ENCODE measurements around the gene AKAP3. TPM values are rescaled to one million over a fixed set of nuclear protein-coding genes. Genes with fewer than 3 reads are reported as not detected.

AKAP3 gene
- total and polyA plus RNA-seq, 7 donors, result 0.36 to 2.4 (median 1.3) TPM

GRCh38 chr12:4626543-4626942 is 22.3 kb downstream of the AKAP3 start:
- no peak for DNase-seq
- Histone ChIP-seq H3K4me1 (no peaks in the 10 kb centered on the region), H3K36me3 (no peaks in the 10 kb centered on the region), H3K9me3 (no peaks in the 10 kb centered on the region), H3K27me3 (peaks cover 0 to 4% (median 0%) of the 10 kb centered on the region in 3 donors), H3K4me3 (no peak overlapping the region), H3K27ac (no peak overlapping the region)
- 92 to 93% methylated on average over 5 of the region's 5 CpGs for WGBS, 2 donors
- TF ChIP-seq EP300 (IDR thresholded peaks at IDR 0.05) (no peak), CTCF (IDR thresholded peaks at IDR 0.05) (no peak), POLR2A (IDR thresholded peaks at IDR 0.05) (no peak), POLR2AphosphoS5 (IDR thresholded peaks at IDR 0.05) (no peak)
- intact Hi-C loops (cut with DNase I), result no loop called here

- TF ChIP-seq CTCF (IDR thresholded peaks at IDR 0.05), result no peak
- TF ChIP-seq POLR2A (IDR thresholded peaks at IDR 0.05), result no peak
- no peaks in the 10 kb centered on the region for H3K9me3 ChIP-seq
- intact Hi-C loops (cut with DNase I), result no loop called here
- 95% methylated on average over 3 of the region's 3 CpGs for WGBS, 2 donors
- DNase-seq, result no peak
- no peaks in the 10 kb centered on the region for H3K4me1 ChIP-seq
- no peak overlapping the region for H3K4me3 ChIP-seq
- H3K27me3 ChIP-seq, result peaks cover 0 to 4% (median 0%) of the 10 kb centered on the region in 3 donors
- H3K36me3 ChIP-seq, result no peaks in the 10 kb centered on the region
- no peak overlapping the region for H3K27ac ChIP-seq
These were observed 27.3 kb downstream of the AKAP3 start for GRCh38 chr12:4621511-4621910.

GRCh38 chr12:4615667-4616066 is 33.2 kb downstream of the AKAP3 start:
- Histone ChIP-seq H3K4me1 (no peaks in the 10 kb centered on the region), H3K4me3 (no peak overlapping the region), H3K27me3 (no peaks in the 10 kb centered on the region), H3K9me3 (no peaks in the 10 kb centered on the region), H3K36me3 (peaks cover 0 to 54% (median 23%) of the 10 kb centered on the region in 4 donors), H3K27ac (no peak overlapping the region)
- intact Hi-C loops (cut with DNase I), result no loop called here
- 95 to 97% methylated on average over 9 of the region's 9 CpGs for WGBS, 2 donors
- no peak for DNase-seq
- TF ChIP-seq CTCF (IDR thresholded peaks at IDR 0.05) (no peak), POLR2A (IDR thresholded peaks at IDR 0.05) (no peak), POLR2AphosphoS5 (IDR thresholded peaks at IDR 0.05) (no peak), EP300 (IDR thresholded peaks at IDR 0.05) (no peak)

- no peak for DNase-seq
- H3K27ac ChIP-seq, result no peak overlapping the region
- H3K27me3 ChIP-seq, result no peaks in the 10 kb centered on the region
- no peak overlapping the region for H3K4me3 ChIP-seq
- peaks cover 0 to 72% (median 27%) of the 10 kb centered on the region in 4 donors for H3K36me3 ChIP-seq
- 59 to 72% methylated on average over 4 of the region's 4 CpGs for WGBS, 2 donors
- intact Hi-C loops (cut with DNase I), result no loop called here
- TF ChIP-seq POLR2A (IDR thresholded peaks at IDR 0.05) (no peak), EP300 (IDR thresholded peaks at IDR 0.05) (no peak), POLR2AphosphoS5 (IDR thresholded peaks at IDR 0.05) (no peak), CTCF (IDR thresholded peaks at IDR 0.05) (no peak)
- no peaks in the 10 kb centered on the region for H3K9me3 ChIP-seq
- H3K4me1 ChIP-seq, result peaks cover 0 to 16% (median 13%) of the 10 kb centered on the region in 4 donors
These were observed 38.4 kb downstream of the AKAP3 start for GRCh38 chr12:4610481-4610880.

GRCh38 chr12:4609071-4609470 is 39.8 kb downstream of the AKAP3 start:
- WGBS, 2 donors, result 94 to 95% methylated on average over 9 of the region's 9 CpGs
- peaks cover 0 to 58% (median 23%) of the 10 kb centered on the region in 4 donors for H3K36me3 ChIP-seq
- H3K9me3 ChIP-seq, result no peaks in the 10 kb centered on the region

More at GRCh38 chr12:4609071-4609470, 39.8 kb downstream of the AKAP3 start:
- intact Hi-C loops (cut with DNase I), result loop anchor here (5.0 kb wide), 2 partner anchors 38 to 72 kb away; partner anchors contain the start of genes AKAP3, NDUFA9 and RAD51AP1
- no peaks in the 10 kb centered on the region for H3K27me3 ChIP-seq
- TF ChIP-seq EP300 (IDR thresholded peaks at IDR 0.05) (no peak), CTCF (IDR thresholded peaks at IDR 0.05) (no peak), POLR2A (IDR thresholded peaks at IDR 0.05) (no peak), POLR2AphosphoS5 (IDR thresholded peaks at IDR 0.05) (no peak)
- H3K27ac ChIP-seq, result no peak overlapping the region
- H3K4me1 ChIP-seq, result peaks cover 0 to 19% (median 16%) of the 10 kb centered on the region in 4 donors
- no peak for DNase-seq
- H3K4me3 ChIP-seq, result no peak overlapping the region
